ENCODE measurements around the gene PNPLA2. TPM values are rescaled to one million over a fixed set of nuclear protein-coding genes. Genes with fewer than 3 reads are reported as not detected.

Gene PNPLA2
- total RNA-seq, 2 experiments from 2014 or later: 19.8 to 41.2 TPM

DNA sequence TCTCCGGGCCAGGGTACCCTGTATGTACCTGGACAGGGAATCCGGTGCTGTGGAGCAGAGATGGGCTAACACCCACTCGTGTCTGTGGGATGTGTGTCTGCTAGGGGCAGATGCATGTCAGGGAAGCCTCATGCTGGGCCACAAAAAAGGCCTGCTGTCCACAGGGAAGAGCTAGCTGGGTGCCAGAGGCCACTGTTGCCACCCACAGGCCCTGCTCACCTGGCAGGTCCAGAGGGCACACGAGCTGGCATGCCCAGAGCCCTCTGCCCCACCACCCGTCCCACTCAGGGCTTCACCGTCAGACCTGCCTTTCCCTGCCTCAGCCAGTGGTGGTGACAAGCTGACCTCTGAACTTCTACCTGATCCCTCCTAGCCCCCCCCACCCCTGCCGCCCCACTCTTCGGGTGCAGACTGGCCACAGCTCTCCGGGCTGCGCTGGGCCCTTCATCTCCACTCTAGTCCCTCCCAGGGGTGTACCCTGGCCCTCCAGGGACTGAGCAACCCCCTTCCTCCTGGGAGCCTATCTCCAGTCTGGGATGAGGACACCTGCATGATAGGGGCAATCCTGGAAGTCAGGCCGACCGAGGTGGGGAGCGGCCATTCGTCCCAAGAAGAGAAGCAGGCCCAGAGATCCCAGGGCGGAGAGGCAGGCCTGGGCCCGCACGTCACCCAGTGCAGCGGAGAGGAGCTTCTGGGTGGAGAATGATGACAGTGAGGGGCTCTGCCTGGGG, 22.0 kb upstream of the PNPLA2 start:
- DNase-seq (ENCODE audit: low spot score): no peak
- H3K9me3 ChIP-seq (ENCODE audit: low read length): no peaks in the 10 kb centered on the region
- no peaks in the 10 kb centered on the region for H3K9me2 ChIP-seq (ENCODE audit: insufficient read depth, low read length)
- H3K4me1 ChIP-seq (ENCODE audit: insufficient read depth, low read length, poor library complexity, severe bottlenecking): peaks cover 20% of the 10 kb centered on the region
- H3K4me2 ChIP-seq (ENCODE audit: low read length): peak overlapping the region; percentile 98
- peak overlapping the region; percentile 75 for H3K27ac ChIP-seq (ENCODE audit: low read depth, low read length, poor library complexity, severe bottlenecking)
- BruUV-seq (replicated peaks): no TSS peak
- ChIA-PET CTCF (ENCODE audit: unreplicated experiment) (no interaction called here), POLR2A (interaction anchor here (0.5 to 1.8 kb wide), 5 partner anchors 10 to 221 kb away, joined by 3 to 9 read pairs (median 3); partner anchors contain the start of gene RPLP2)
- intact Hi-C loops (cut with micrococcal nuclease; ENCODE audit: unreplicated experiment): loop anchor here (2.0 to 5.0 kb wide), 3 partner anchors 20 to 229 kb away; partner anchors contain the start of genes GATD1 and TALDO1
- TF ChIP-seq CTCF (conservative IDR thresholded peaks at IDR 0.05; ENCODE audit: low read length): no peak
- TF ChIP-seq EZH2phosphoT487 (IDR thresholded peaks at IDR 0.05; ENCODE audit: borderline replicate concordance, low read depth, low read length): no peak
- peaks cover 36% of the 10 kb centered on the region; the same call in 1 of the 2 replicates for H3K36me3 ChIP-seq (ENCODE audit: insufficient read depth, low read length)
- no peak overlapping the region for H2AFZ ChIP-seq (ENCODE audit: low read length)
- H3K4me3 ChIP-seq (ENCODE audit: low read depth, low read length, poor library complexity, severe bottlenecking): peak overlapping the region; percentile 93
- no peaks in the 10 kb centered on the region for H4K20me1 ChIP-seq (ENCODE audit: insufficient read depth, low read length)
- H3K79me2 ChIP-seq (ENCODE audit: insufficient read depth, low read depth, low read length): peaks cover 8% of the 10 kb centered on the region; the same call in 1 of the 2 replicates

DNA sequence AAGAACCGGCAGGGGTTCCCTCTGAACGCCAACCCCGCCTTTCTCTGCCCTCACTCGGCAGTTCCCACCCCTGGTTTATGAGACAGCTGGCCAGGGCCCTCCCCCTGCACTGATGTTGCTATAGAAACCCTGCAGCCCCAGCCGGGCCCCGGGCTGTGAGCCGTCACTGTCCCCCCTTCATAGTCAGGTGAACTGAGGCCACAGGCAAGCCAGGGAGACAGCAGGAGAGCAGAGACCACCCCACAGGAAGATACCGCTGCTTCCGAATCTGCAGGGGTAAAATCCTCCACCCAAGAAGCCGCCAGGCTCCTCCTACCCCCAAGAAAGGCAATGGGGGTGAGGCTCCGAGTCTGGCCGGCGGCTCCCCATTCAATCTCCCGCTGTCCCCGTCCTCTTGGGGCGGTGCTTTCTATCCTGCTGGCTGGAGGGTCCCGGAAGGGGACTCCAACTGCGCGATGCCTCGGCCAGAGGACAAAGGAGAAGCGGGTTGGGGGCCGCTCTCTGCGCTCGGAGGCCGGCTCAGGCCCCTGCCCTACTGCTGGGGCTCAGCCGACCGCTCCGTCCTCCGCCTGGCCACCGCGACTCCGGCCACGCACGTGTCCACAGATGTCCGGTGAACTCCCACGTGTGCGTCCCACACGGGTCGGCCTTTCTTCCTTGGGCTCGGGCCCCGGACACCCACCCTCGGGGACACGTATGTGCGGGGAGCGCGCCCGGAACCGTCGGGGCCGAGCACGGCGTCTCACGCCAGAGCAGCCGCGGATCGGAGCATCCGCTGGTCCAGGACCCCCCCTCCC, 21.2 kb upstream of the PNPLA2 start:
- Histone ChIP-seq H3K9me3 (ENCODE audit: low read length) (no peaks in the 10 kb centered on the region), H3K4me2 (ENCODE audit: low read length) (peak overlapping the region; percentile 98), H3K27ac (ENCODE audit: low read depth, low read length, poor library complexity, severe bottlenecking) (peak overlapping the region; percentile 75), H4K20me1 (ENCODE audit: insufficient read depth, low read length) (no peaks in the 10 kb centered on the region), H2AFZ (ENCODE audit: low read length) (peak overlapping the region; percentile 51; the same call in 1 of the 2 replicates), H3K36me3 (ENCODE audit: insufficient read depth, low read length) (peaks cover 37% of the 10 kb centered on the region; the same call in 1 of the 2 replicates), H3K4me3 (ENCODE audit: low read depth, low read length, poor library complexity, severe bottlenecking) (peak overlapping the region; percentile 93), H3K79me2 (ENCODE audit: insufficient read depth, low read depth, low read length) (peaks cover 8% of the 10 kb centered on the region; the same call in 1 of the 2 replicates), H3K9me2 (ENCODE audit: insufficient read depth, low read length) (no peaks in the 10 kb centered on the region), H3K4me1 (ENCODE audit: insufficient read depth, low read length, poor library complexity, severe bottlenecking) (peaks cover 20% of the 10 kb centered on the region)
- ChIA-PET POLR2A (interaction anchor here (1.1 to 1.8 kb wide), 3 partner anchors 12 to 222 kb away, joined by 3 to 9 read pairs (median 3); partner anchors contain the start of gene RPLP2), CTCF (ENCODE audit: unreplicated experiment) (no interaction called here)
- intact Hi-C loops (cut with micrococcal nuclease; ENCODE audit: unreplicated experiment): loop anchor here (2.0 to 5.0 kb wide), 3 partner anchors 21 to 230 kb away; partner anchors contain the start of genes GATD1 and TALDO1
- BruUV-seq (replicated peaks): no TSS peak
- no peak for TF ChIP-seq CTCF (conservative IDR thresholded peaks at IDR 0.05; ENCODE audit: low read length)
- TF ChIP-seq EZH2phosphoT487 (IDR thresholded peaks at IDR 0.05; ENCODE audit: borderline replicate concordance, low read depth, low read length): no peak
- DNase-seq (ENCODE audit: low spot score): peak; percentile 87
